Right lobe of liver (tissue), 4 donors: Measurements from ENCODE around the gene ADGRA1.

ENCODE experiments used
- POLR2A ChIP-seq: fragments of 450-650 bp; IDR thresholded peaks from one replicate; pipeline ENCODE4 v1.6.1; 2017; ENCODE audit warnings: antibody characterized with exemption, mild to moderate bottlenecking
- TF ChIP-seq, protein P1 (sequence below), 4 donors: fragments of 200-600 bp in 3 of 4; fragments of 450-650 bp in 1 of 4; IDR thresholded peaks; one replicate each; pipeline versions ENCODE4 v1.5.1 to v1.8.0; 2016 to 2022; ENCODE audit warnings: antibody characterized with exemption in 4 of 4, mild to moderate bottlenecking in 2 of 4
- donor health status: DM: no; HTN: no; CAD: no.
- donor health status: DM: no; HTN: no; CAD: no.
- donor health status: DM: no; HTN: yes; CAD: no.

DNA sequence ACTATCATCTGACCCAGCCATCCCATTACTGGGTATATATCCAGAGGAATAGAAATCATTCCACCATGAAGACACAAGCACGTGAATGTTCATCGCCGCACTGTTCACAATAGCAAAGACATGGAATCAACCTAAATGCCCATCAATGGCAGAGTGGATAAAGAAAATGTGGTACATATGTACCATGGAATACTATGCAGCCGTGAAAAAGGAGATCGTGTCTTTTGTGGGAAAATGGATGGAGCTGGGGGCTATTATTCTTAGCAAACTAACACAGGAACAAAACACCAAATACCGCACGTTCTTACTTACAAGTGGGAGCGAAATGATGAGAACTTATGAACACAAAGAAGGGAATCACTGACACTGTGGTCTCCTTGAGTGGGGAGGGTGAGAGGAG is 62.5 kb downstream of the ADGRA1 start:
- TF ChIP-seq, protein P1, sequence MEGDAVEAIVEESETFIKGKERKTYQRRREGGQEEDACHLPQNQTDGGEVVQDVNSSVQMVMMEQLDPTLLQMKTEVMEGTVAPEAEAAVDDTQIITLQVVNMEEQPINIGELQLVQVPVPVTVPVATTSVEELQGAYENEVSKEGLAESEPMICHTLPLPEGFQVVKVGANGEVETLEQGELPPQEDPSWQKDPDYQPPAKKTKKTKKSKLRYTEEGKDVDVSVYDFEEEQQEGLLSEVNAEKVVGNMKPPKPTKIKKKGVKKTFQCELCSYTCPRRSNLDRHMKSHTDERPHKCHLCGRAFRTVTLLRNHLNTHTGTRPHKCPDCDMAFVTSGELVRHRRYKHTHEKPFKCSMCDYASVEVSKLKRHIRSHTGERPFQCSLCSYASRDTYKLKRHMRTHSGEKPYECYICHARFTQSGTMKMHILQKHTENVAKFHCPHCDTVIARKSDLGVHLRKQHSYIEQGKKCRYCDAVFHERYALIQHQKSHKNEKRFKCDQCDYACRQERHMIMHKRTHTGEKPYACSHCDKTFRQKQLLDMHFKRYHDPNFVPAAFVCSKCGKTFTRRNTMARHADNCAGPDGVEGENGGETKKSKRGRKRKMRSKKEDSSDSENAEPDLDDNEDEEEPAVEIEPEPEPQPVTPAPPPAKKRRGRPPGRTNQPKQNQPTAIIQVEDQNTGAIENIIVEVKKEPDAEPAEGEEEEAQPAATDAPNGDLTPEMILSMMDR (IDR thresholded peaks at IDR 0.05), result no peak
- TF ChIP-seq POLR2A, result no peak
